GM19035 (cell line): Measurements from ENCODE around the gene CNNM2.

Source experiments
- ATAC-seq: cut with Tn5 transposase; IDR thresholded peaks from one replicate; pipeline ENCODE4 v1.9.1; 2021; ENCODE audit not compliant: unreplicated experiment

The CNNM2 gene

GRCh38 chr10:103067956-103068355 is 149.9 kb downstream of the CNNM2 start:
- ATAC-seq: no peak

GRCh38 chr10:103069453-103070331 is 151.6 kb downstream of the CNNM2 start:
- no peak for ATAC-seq

GRCh38 chr10:103072276-103072675 is 154.2 kb downstream of the CNNM2 start:
- ATAC-seq: no peak

GRCh38 chr10:103072891-103073290 is 154.8 kb downstream of the CNNM2 start:
- ATAC-seq: no peak

GRCh38 chr10:103077020-103077419 is 158.9 kb downstream of the CNNM2 start:
- no peak for ATAC-seq

GRCh38 chr10:103077491-103078308 is 159.6 kb downstream of the CNNM2 start:
- ATAC-seq: no peak

GRCh38 chr10:103078309-103078615 is 160.2 kb downstream of the CNNM2 start:
- no peak for ATAC-seq

GRCh38 chr10:103078676-103079075 is 160.6 kb downstream of the CNNM2 start:
- ATAC-seq: no peak

- ATAC-seq: no peak
These were observed 161.0 kb downstream of the CNNM2 start for GRCh38 chr10:103079100-103079499.

- ATAC-seq: no peak
These were observed 161.9 kb downstream of the CNNM2 start for GRCh38 chr10:103079946-103080345.

- no peak for ATAC-seq
These were observed 162.9 kb downstream of the CNNM2 start for GRCh38 chr10:103080891-103081581.

GRCh38 chr10:103082683-103083082 is 164.6 kb downstream of the CNNM2 start:
- no peak for ATAC-seq

GRCh38 chr10:103083266-103083976 is 165.3 kb downstream of the CNNM2 start:
- no peak for ATAC-seq

- no peak for ATAC-seq
These were observed 165.9 kb downstream of the CNNM2 start for GRCh38 chr10:103083977-103084320.

GRCh38 chr10:103086261-103086660 is 168.2 kb downstream of the CNNM2 start:
- ATAC-seq: no peak

GRCh38 chr10:103086799-103087198 is 168.7 kb downstream of the CNNM2 start:
- no peak for ATAC-seq

GRCh38 chr10:103089493-103089892 is 171.4 kb downstream of the CNNM2 start:
- ATAC-seq: no peak

- no peak for ATAC-seq
These were observed 172.8 kb downstream of the CNNM2 start for GRCh38 chr10:103090911-103091310.

GRCh38 chr10:103095005-103095404 is 176.9 kb downstream of the CNNM2 start:
- no peak for ATAC-seq

- no peak for ATAC-seq
These were observed 178.0 kb downstream of the CNNM2 start for GRCh38 chr10:103096130-103096529.

GRCh38 chr10:103098240-103098639 is 180.1 kb downstream of the CNNM2 start:
- ATAC-seq: no peak
